Panc1 (cell line): ENCODE data around the gene EEF1AKMT3.

Experiments used
- POLR2AphosphoS5 ChIP-seq: IDR thresholded peaks from 2 replicates; pipeline ENCODE4 v1.6.1; 2012; ENCODE audit warnings: mild to moderate bottlenecking, low read depth, low read length, moderate library complexity
- REST ChIP-seq, 2 experiments: IDR thresholded peaks; 2 replicates each; pipeline ENCODE4 v1.6.1; 2011 to 2012; ENCODE audit warnings: low read depth in 2 of 2, control low read depth in 1 of 2, low read length in 1 of 2, mild to moderate bottlenecking in 1 of 2, moderate library complexity in 1 of 2; ENCODE audit not compliant: insufficient read depth in 1 of 2
- TF ChIP-seq, protein P1 (sequence below): fragments of 450-650 bp; IDR thresholded peaks from 2 replicates; pipeline ENCODE4 v1.5.1; 2017; ENCODE audit warnings: mild to moderate bottlenecking

- TF ChIP-seq, protein P1, sequence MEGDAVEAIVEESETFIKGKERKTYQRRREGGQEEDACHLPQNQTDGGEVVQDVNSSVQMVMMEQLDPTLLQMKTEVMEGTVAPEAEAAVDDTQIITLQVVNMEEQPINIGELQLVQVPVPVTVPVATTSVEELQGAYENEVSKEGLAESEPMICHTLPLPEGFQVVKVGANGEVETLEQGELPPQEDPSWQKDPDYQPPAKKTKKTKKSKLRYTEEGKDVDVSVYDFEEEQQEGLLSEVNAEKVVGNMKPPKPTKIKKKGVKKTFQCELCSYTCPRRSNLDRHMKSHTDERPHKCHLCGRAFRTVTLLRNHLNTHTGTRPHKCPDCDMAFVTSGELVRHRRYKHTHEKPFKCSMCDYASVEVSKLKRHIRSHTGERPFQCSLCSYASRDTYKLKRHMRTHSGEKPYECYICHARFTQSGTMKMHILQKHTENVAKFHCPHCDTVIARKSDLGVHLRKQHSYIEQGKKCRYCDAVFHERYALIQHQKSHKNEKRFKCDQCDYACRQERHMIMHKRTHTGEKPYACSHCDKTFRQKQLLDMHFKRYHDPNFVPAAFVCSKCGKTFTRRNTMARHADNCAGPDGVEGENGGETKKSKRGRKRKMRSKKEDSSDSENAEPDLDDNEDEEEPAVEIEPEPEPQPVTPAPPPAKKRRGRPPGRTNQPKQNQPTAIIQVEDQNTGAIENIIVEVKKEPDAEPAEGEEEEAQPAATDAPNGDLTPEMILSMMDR = no peak
- TF ChIP-seq REST (IDR thresholded peaks at IDR 0.05; ENCODE audit: insufficient read depth in 1 of 2, low read depth in 2 of 2, low read length in 1 of 2) (no peak), POLR2AphosphoS5 (no peak)
These were observed 56.8 kb downstream of the EEF1AKMT3 start for GRCh38 chr12:57829025-57829777.
